Liver (tissue), 9 donors: ENCODE data around the gene POLN. TPM values are rescaled to one million over a fixed set of nuclear protein-coding genes. Genes with fewer than 3 reads are reported as not detected.

ENCODE experiments used
- DNase-seq: peaks from one replicate; pipeline ENCODE4 v3.0.0-alpha.2; 2017; ENCODE audit warnings: low spot score
- H3K27ac ChIP-seq, 2 donors: one replicate each; pipeline ENCODE4 v1.7.0; 2013; ENCODE audit warnings: inconsistent platforms in 2 of 2, low read length in 2 of 2, control low read depth in 1 of 2, low read depth in 1 of 2, mild to moderate bottlenecking in 1 of 2
- H3K27me3 ChIP-seq, 4 donors: one replicate each; pipeline versions ENCODE4 v1.6.1 to v1.7.0; 2013; ENCODE audit warnings: low read length in 3 of 4, inconsistent platforms in 1 of 4, mild to moderate bottlenecking in 1 of 4, moderate library complexity in 1 of 4; ENCODE audit not compliant: control insufficient read depth in 4 of 4, insufficient read depth in 4 of 4
- H3K36me3 ChIP-seq, 4 donors: one replicate each; pipeline versions ENCODE4 v1.6.1 to v1.7.0; 2013; ENCODE audit warnings: low read length in 3 of 4, mild to moderate bottlenecking in 3 of 4, low read depth in 1 of 4, moderate library complexity in 1 of 4; ENCODE audit not compliant: control insufficient read depth in 4 of 4, insufficient read depth in 3 of 4
- H3K4me1 ChIP-seq, 4 donors: one replicate each; pipeline versions ENCODE4 v1.6.1 to v1.7.0; 2013; ENCODE audit warnings: low read length in 3 of 4, mild to moderate bottlenecking in 3 of 4, moderate library complexity in 1 of 4; ENCODE audit not compliant: control insufficient read depth in 4 of 4, insufficient read depth in 4 of 4
- H3K4me3 ChIP-seq, 3 donors: one replicate each; pipeline versions ENCODE4 v1.6.1 to v1.7.0; 2013; ENCODE audit warnings: low read length in 3 of 3, control low read depth in 1 of 3, low read depth in 1 of 3, mild to moderate bottlenecking in 1 of 3
- H3K9ac ChIP-seq, 2 donors: one replicate each; pipeline ENCODE4 v1.7.0; 2013; ENCODE audit warnings: low read length in 2 of 2, mild to moderate bottlenecking in 2 of 2, moderate library complexity in 2 of 2, control low read depth in 1 of 2, low read depth in 1 of 2
- H3K9me3 ChIP-seq, 4 donors: one replicate each; pipeline versions ENCODE4 v1.6.1 to v1.7.0; 2013; ENCODE audit warnings: low read length in 3 of 4; ENCODE audit not compliant: control insufficient read depth in 4 of 4
- CTCF ChIP-seq: fragments of 150-350 bp; IDR thresholded peaks from 2 replicates; pipeline ENCODE4 v1.5.1; 2017; ENCODE audit warnings: improper control_type of control experiment, low read depth, low read length; ENCODE audit not compliant: missing input control
- EGR1 ChIP-seq, 2 donors: IDR thresholded peaks; 2 replicates each; pipeline ENCODE4 v1.6.1; 2016 to 2018; ENCODE audit warnings: antibody characterized with exemption in 2 of 2, low read depth in 2 of 2
- FOXA1 ChIP-seq: IDR thresholded peaks from 2 replicates; pipeline ENCODE4 v1.6.1; 2016; ENCODE audit warnings: antibody characterized with exemption
- FOXA2 ChIP-seq: IDR thresholded peaks from 2 replicates; pipeline ENCODE4 v1.6.1; 2016; ENCODE audit warnings: antibody characterized with exemption
- GABPA ChIP-seq, 2 donors: IDR thresholded peaks in 1 of 2; conservative IDR thresholded peaks in 1 of 2; 2 replicates each; pipeline ENCODE4 v1.6.1; 2016; ENCODE audit warnings: antibody characterized with exemption in 2 of 2, mild to moderate bottlenecking in 1 of 2, moderate library complexity in 1 of 2
- HNF4A ChIP-seq, 2 donors: conservative IDR thresholded peaks; 2 replicates each; pipeline ENCODE4 v1.6.1; 2016; ENCODE audit warnings: antibody characterized with exemption in 2 of 2, mild to moderate bottlenecking in 2 of 2
- HNF4G ChIP-seq: IDR thresholded peaks from 2 replicates; pipeline ENCODE4 v1.6.1; 2016; ENCODE audit warnings: antibody characterized with exemption
- JUND ChIP-seq, 2 donors: IDR thresholded peaks; 2 replicates each; pipeline ENCODE4 v1.6.1; 2016; ENCODE audit warnings: antibody characterized with exemption in 2 of 2
- RAD21 ChIP-seq, 2 donors: IDR thresholded peaks; 2 replicates each; pipeline ENCODE4 v1.6.1; 2016; ENCODE audit warnings: antibody characterized with exemption in 2 of 2, mild to moderate bottlenecking in 2 of 2
- RXRA ChIP-seq, 2 donors: IDR thresholded peaks; 2 replicates each; pipeline ENCODE4 v1.6.1; 2017 to 2018; ENCODE audit warnings: antibody characterized with exemption in 2 of 2, mild to moderate bottlenecking in 1 of 2
- SP1 ChIP-seq: IDR thresholded peaks from 2 replicates; pipeline ENCODE4 v1.6.1; 2018; ENCODE audit warnings: antibody characterized with exemption, mild to moderate bottlenecking
- TAF1 ChIP-seq: conservative IDR thresholded peaks from 2 replicates; pipeline ENCODE4 v1.6.1; 2016; ENCODE audit warnings: antibody characterized with exemption, mild to moderate bottlenecking
- YY1 ChIP-seq: IDR thresholded peaks from 2 replicates; pipeline ENCODE4 v1.6.1; 2016; ENCODE audit warnings: antibody characterized with exemption, mild to moderate bottlenecking
- ZBTB33 ChIP-seq: IDR thresholded peaks from 2 replicates; pipeline ENCODE4 v1.6.1; 2016; ENCODE audit warnings: antibody characterized with exemption
- WGBS: extraction: QIAGEN DNeasy Blood & Tissue Kit; methylation state at CpG from one replicate; pipeline ENCODE4 v1.1.7; 2013; 5-methylcytosine and 5-hydroxymethylcytosine counted together
- polyA plus RNA-seq, 2 donors: library from polyadenylated mRNA; stranded (reverse) in 1 of 2; unstranded in 1 of 2; fragments of 200-250 nt in 1 of 2; fragments of >200 nt in 1 of 2; fragmentation: Nextera tagmentation in 1 of 2; extraction: Ambion mirVana in 1 of 2; gene quantifications; one replicate each; pipeline versions ENCODE4 v1.2.1 to v1.2.3, GENCODE V29; 2013 to 2015
- total RNA-seq, 2 donors: library from RNA; depleted of rRNA; stranded (reverse); fragments of >200 nt; gene quantifications; one replicate each; pipeline ENCODE4 v1.2.3, GENCODE V29; 2014
- TF ChIP-seq, protein P1 (sequence below): IDR thresholded peaks from 2 replicates; pipeline ENCODE4 v1.6.1; 2016; ENCODE audit warnings: antibody characterized with exemption, mild to moderate bottlenecking
- TF ChIP-seq, protein P2 (sequence below): IDR thresholded peaks from 2 replicates; pipeline ENCODE4 v1.6.1; 2016; ENCODE audit warnings: antibody characterized with exemption
- TF ChIP-seq, protein P3 (sequence below): IDR thresholded peaks from 2 replicates; pipeline ENCODE4 v1.6.1; 2016; ENCODE audit warnings: antibody characterized with exemption
- donor health status: healthy.
- donor health status: healthy.
- donor health status: healthy.
- donor health status: healthy.
- donor health status: healthy.

Gene POLN
- total and polyA plus RNA-seq, 4 donors = 0.44 to 2.3 (median 1.4) TPM

DNA sequence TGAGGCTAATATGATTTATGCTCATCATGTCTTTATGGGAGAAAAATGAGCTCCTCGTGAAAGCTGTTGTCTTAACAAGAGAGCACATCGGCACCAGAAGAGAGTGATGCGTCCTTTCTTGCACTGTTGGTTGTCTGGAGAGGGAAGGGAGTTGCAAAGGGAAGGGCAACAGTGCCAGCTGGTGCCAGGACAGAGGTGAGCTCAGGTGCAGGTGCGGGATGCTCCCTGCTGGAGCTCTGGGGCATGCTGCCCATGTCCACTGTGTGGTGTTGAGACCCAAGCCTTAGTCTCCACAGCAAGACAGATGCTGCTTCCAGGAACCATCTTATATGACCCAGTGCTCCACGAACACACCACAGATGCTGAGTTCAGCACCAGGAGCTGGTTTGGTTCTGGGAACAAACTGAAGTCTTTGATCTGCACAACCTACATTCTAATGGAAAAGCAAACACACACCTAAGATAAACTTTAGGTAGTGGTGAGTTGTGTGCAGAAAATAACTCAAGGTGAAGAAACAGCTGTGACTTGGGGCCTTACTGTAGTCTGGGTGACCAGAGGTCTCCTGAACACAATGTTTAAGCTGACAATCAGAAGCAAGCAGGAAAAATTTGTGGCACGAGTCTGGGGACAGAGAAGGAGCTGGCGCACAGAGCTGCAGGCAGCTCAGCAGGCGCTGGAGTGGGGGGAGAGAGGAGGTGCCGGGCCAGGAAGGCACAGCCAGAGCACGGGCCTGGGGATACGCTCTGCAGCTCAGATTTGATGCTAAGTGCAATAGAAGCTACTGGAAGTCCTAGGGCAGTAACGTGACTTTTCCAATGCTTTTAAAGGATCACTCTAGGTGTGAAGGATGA is 73.2 kb downstream of the POLN start:
- H3K36me3 ChIP-seq = no peaks in the 10 kb centered on the region
- H3K27ac ChIP-seq = no peak overlapping the region
- no peaks in the 10 kb centered on the region for H3K27me3 ChIP-seq
- H3K9ac ChIP-seq = no peak overlapping the region
- TF ChIP-seq ZBTB33 (no peak), SP1 (no peak), HNF4G (no peak), EGR1 (IDR thresholded peaks at IDR 0.05; ENCODE audit: low read depth in 2 of 2) (no peak), FOXA2 (no peak), TAF1 (no peak), HNF4A (conservative IDR thresholded peaks at IDR 0.05) (no peak), JUND (IDR thresholded peaks at IDR 0.05) (no peak), YY1 (no peak), CTCF (peak; percentile 9), RXRA (IDR thresholded peaks at IDR 0.05) (no peak), RAD21 (IDR thresholded peaks at IDR 0.05) (peak; percentile 38 to 46), GABPA (IDR thresholded peaks at IDR 0.05 in 1 of 2, conservative IDR thresholded peaks at IDR 0.05 in 1 of 2) (no peak)
- TF ChIP-seq, protein P1, sequence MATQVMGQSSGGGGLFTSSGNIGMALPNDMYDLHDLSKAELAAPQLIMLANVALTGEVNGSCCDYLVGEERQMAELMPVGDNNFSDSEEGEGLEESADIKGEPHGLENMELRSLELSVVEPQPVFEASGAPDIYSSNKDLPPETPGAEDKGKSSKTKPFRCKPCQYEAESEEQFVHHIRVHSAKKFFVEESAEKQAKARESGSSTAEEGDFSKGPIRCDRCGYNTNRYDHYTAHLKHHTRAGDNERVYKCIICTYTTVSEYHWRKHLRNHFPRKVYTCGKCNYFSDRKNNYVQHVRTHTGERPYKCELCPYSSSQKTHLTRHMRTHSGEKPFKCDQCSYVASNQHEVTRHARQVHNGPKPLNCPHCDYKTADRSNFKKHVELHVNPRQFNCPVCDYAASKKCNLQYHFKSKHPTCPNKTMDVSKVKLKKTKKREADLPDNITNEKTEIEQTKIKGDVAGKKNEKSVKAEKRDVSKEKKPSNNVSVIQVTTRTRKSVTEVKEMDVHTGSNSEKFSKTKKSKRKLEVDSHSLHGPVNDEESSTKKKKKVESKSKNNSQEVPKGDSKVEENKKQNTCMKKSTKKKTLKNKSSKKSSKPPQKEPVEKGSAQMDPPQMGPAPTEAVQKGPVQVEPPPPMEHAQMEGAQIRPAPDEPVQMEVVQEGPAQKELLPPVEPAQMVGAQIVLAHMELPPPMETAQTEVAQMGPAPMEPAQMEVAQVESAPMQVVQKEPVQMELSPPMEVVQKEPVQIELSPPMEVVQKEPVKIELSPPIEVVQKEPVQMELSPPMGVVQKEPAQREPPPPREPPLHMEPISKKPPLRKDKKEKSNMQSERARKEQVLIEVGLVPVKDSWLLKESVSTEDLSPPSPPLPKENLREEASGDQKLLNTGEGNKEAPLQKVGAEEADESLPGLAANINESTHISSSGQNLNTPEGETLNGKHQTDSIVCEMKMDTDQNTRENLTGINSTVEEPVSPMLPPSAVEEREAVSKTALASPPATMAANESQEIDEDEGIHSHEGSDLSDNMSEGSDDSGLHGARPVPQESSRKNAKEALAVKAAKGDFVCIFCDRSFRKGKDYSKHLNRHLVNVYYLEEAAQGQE = no peak
- no peaks in the 10 kb centered on the region for H3K4me1 ChIP-seq
- no peak overlapping the region for H3K4me3 ChIP-seq
- WGBS = 86% methylated on average over 12 of the region's 12 CpGs
- H3K9me3 ChIP-seq = no peaks in the 10 kb centered on the region
- no peak for DNase-seq

- no peak for DNase-seq
- no peak overlapping the region for H3K27ac ChIP-seq
- WGBS = 89% methylated on average over 5 of the region's 5 CpGs
- no peak for TF ChIP-seq SP1
- TF ChIP-seq RXRA (IDR thresholded peaks at IDR 0.05) = no peak
- TF ChIP-seq, protein P1 = no peak
- TF ChIP-seq, protein P2, sequence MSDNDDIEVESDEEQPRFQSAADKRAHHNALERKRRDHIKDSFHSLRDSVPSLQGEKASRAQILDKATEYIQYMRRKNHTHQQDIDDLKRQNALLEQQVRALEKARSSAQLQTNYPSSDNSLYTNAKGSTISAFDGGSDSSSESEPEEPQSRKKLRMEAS = no peak
- no peak for TF ChIP-seq RAD21 (IDR thresholded peaks at IDR 0.05)
- TF ChIP-seq FOXA1 = no peak
- no peak for TF ChIP-seq CTCF
- no peak for TF ChIP-seq HNF4G
- no peak for TF ChIP-seq EGR1 (IDR thresholded peaks at IDR 0.05; ENCODE audit: low read depth in 2 of 2)
- TF ChIP-seq, protein P3, sequence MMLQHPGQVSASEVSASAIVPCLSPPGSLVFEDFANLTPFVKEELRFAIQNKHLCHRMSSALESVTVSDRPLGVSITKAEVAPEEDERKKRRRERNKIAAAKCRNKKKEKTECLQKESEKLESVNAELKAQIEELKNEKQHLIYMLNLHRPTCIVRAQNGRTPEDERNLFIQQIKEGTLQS = no peak
Measured at GRCh38 chr4:2166253-2166652, 75.7 kb downstream of the POLN start.

More at GRCh38 chr4:2166253-2166652, 75.7 kb downstream of the POLN start:
- Histone ChIP-seq H3K36me3 (no peaks in the 10 kb centered on the region), H3K4me3 (no peak overlapping the region), H3K4me1 (no peaks in the 10 kb centered on the region), H3K27me3 (no peaks in the 10 kb centered on the region), H3K9me3 (no peaks in the 10 kb centered on the region), H3K9ac (no peak overlapping the region)
